ENCODE results near the gene NRP1. TPM values are rescaled to one million over a fixed set of nuclear protein-coding genes. Genes with fewer than 3 reads are reported as not detected.

The NRP1 gene
- total RNA-seq, 1 donor from 2014 or later: 100 TPM

DNA sequence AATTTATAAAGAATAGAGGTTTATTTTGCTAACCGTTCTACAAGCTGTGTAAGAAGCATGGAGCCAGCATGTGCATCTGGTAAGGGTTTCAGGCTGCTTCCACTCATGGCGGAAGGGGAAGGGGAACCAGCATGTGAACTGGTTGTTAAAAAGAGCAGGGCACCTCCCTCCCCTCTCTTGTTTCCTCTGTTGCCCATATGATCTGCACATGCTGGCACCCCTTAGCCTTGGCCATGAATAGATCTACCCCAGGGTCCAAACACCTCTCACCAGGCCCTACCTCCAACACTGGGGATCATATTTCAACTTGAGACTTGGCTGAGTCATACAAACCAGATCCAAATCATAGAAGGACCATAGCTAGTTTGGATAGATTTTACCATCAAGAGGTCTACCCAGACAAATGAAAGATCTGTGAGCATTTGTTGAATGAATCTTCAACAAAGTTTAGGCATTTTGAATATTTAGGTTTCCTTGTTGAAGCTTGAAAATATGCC, 36.0 kb upstream of the NRP1 start:
- Mint-ChIP-seq H3K9me3 (ENCODE audit: unreplicated experiment) (no peaks in the 10 kb centered on the region), H3K4me1 (ENCODE audit: low read depth, unreplicated experiment) (no peaks in the 10 kb centered on the region), H3K4me3 (ENCODE audit: unreplicated experiment) (no peak overlapping the region), H3K27ac (ENCODE audit: unreplicated experiment) (no peak overlapping the region), H3K27me3 (ENCODE audit: unreplicated experiment) (no peaks in the 10 kb centered on the region), H3K36me3 (ENCODE audit: unreplicated experiment) (peaks cover 6% of the 10 kb centered on the region)
- TF ChIP-seq, protein P1, sequence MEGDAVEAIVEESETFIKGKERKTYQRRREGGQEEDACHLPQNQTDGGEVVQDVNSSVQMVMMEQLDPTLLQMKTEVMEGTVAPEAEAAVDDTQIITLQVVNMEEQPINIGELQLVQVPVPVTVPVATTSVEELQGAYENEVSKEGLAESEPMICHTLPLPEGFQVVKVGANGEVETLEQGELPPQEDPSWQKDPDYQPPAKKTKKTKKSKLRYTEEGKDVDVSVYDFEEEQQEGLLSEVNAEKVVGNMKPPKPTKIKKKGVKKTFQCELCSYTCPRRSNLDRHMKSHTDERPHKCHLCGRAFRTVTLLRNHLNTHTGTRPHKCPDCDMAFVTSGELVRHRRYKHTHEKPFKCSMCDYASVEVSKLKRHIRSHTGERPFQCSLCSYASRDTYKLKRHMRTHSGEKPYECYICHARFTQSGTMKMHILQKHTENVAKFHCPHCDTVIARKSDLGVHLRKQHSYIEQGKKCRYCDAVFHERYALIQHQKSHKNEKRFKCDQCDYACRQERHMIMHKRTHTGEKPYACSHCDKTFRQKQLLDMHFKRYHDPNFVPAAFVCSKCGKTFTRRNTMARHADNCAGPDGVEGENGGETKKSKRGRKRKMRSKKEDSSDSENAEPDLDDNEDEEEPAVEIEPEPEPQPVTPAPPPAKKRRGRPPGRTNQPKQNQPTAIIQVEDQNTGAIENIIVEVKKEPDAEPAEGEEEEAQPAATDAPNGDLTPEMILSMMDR (IDR thresholded peaks at IDR 0.05; ENCODE audit: partially characterized antibody, unreplicated experiment): no peak
- DNase-seq: no peak

GRCh38 chr10:33368086-33368485, 33.6 kb upstream of the NRP1 start:
- no peak for DNase-seq
- H3K9me3 Mint-ChIP-seq (ENCODE audit: unreplicated experiment): no peaks in the 10 kb centered on the region
- TF ChIP-seq, protein P1 (IDR thresholded peaks at IDR 0.05; ENCODE audit: partially characterized antibody, unreplicated experiment): no peak

GRCh38 chr10:33365871-33366411, 31.5 kb upstream of the NRP1 start:
- Mint-ChIP-seq H3K27me3 (ENCODE audit: unreplicated experiment) (peaks cover 2% of the 10 kb centered on the region), H3K36me3 (ENCODE audit: unreplicated experiment) (peaks cover 6% of the 10 kb centered on the region), H3K27ac (ENCODE audit: unreplicated experiment) (no peak overlapping the region), H3K4me3 (ENCODE audit: unreplicated experiment) (no peak overlapping the region), H3K4me1 (ENCODE audit: low read depth, unreplicated experiment) (no peaks in the 10 kb centered on the region), H3K9me3 (ENCODE audit: unreplicated experiment) (no peaks in the 10 kb centered on the region)
- DNase-seq: no peak
- TF ChIP-seq, protein P1 (IDR thresholded peaks at IDR 0.05; ENCODE audit: partially characterized antibody, unreplicated experiment): no peak

More at GRCh38 chr10:33368086-33368485, 33.6 kb upstream of the NRP1 start:
- H3K36me3 Mint-ChIP-seq (ENCODE audit: unreplicated experiment): peaks cover 6% of the 10 kb centered on the region
- H3K4me3 Mint-ChIP-seq (ENCODE audit: unreplicated experiment): no peak overlapping the region
- H3K27me3 Mint-ChIP-seq (ENCODE audit: unreplicated experiment): no peaks in the 10 kb centered on the region
- H3K4me1 Mint-ChIP-seq (ENCODE audit: low read depth, unreplicated experiment): no peaks in the 10 kb centered on the region
- H3K27ac Mint-ChIP-seq (ENCODE audit: unreplicated experiment): no peak overlapping the region

DNA sequence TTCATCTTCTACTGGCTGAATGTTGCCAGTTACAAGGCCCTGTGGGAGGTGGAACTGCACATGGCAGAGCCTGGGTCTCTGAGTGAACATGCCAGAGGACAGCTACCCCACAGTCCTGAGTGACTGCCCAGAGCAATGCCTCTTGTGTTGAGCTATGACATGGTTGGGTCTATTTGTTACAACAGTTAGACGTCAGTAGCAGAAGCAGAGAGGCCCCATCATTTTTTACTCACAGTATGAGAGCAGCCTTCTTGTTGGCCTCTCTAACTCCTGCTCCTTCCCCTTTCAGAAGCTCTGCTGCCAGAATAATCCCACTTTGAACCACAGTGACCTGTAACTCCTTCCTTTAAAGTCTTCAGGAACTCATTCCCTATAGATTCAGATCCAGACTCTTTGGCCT, 30.8 kb upstream of the NRP1 start:
- Mint-ChIP-seq H3K36me3 (ENCODE audit: unreplicated experiment) (peaks cover 6% of the 10 kb centered on the region), H3K4me1 (ENCODE audit: low read depth, unreplicated experiment) (no peaks in the 10 kb centered on the region), H3K4me3 (ENCODE audit: unreplicated experiment) (no peak overlapping the region), H3K27ac (ENCODE audit: unreplicated experiment) (no peak overlapping the region), H3K9me3 (ENCODE audit: unreplicated experiment) (no peaks in the 10 kb centered on the region), H3K27me3 (ENCODE audit: unreplicated experiment) (peaks cover 2% of the 10 kb centered on the region)
- TF ChIP-seq, protein P1 (IDR thresholded peaks at IDR 0.05; ENCODE audit: partially characterized antibody, unreplicated experiment): no peak
- no peak for DNase-seq

GRCh38 chr10:33363106-33363505, 28.6 kb upstream of the NRP1 start:
- H3K4me1 Mint-ChIP-seq (ENCODE audit: low read depth, unreplicated experiment): no peaks in the 10 kb centered on the region
- TF ChIP-seq, protein P1 (IDR thresholded peaks at IDR 0.05; ENCODE audit: partially characterized antibody, unreplicated experiment): no peak
- DNase-seq: no peak
- no peak overlapping the region for H3K27ac Mint-ChIP-seq (ENCODE audit: unreplicated experiment)
- H3K4me3 Mint-ChIP-seq (ENCODE audit: unreplicated experiment): no peak overlapping the region
- H3K27me3 Mint-ChIP-seq (ENCODE audit: unreplicated experiment): peaks cover 2% of the 10 kb centered on the region
- H3K9me3 Mint-ChIP-seq (ENCODE audit: unreplicated experiment): peaks cover 3% of the 10 kb centered on the region
- peaks cover 16% of the 10 kb centered on the region for H3K36me3 Mint-ChIP-seq (ENCODE audit: unreplicated experiment)
